K562 (cell line): ENCODE results near the gene ADM2. TPM values are rescaled to one million over a fixed set of nuclear protein-coding genes. Genes with fewer than 3 reads are reported as not detected.
A peak's percentile ranks its signal among the peaks of the same experiment; 100 is the strongest.

ENCODE experiments used
- ARNT ChIP-seq, 2 experiments: fragments of 450-650 bp; IDR thresholded peaks; 2 replicates each; pipeline ENCODE4 v1.6.1; 2016; ENCODE audit warnings: mild to moderate bottlenecking in 1 of 2
- CBFB ChIP-seq: sonication (generic); formaldehyde crosslinking; IDR thresholded peaks from 2 replicates; pipeline ENCODE4 v1.4.0; 2020; ENCODE audit warnings: mild to moderate bottlenecking, missing genetic modification reagents
- DACH1 ChIP-seq: fragments of 450-650 bp; IDR thresholded peaks from 2 replicates; pipeline ENCODE4 v1.6.1; 2018; ENCODE audit not compliant: partially characterized antibody
- MAX ChIP-seq: sonication (generic); formaldehyde crosslinking; IDR thresholded peaks from 2 replicates; pipeline ENCODE4 v1.9.0; 2022; ENCODE audit warnings: mild to moderate bottlenecking, missing genetic modification reagents
- MAZ ChIP-seq, 2 experiments: fragments of 450-650 bp in 1 of 2; sonication (generic) in 1 of 2; formaldehyde crosslinking; IDR thresholded peaks in 1 of 2; conservative IDR thresholded peaks in 1 of 2; 2 replicates each; pipeline versions ENCODE4 v1.4.0 to v1.5.0; 2020; ENCODE audit warnings: mild to moderate bottlenecking in 1 of 2, missing genetic modification reagents in 1 of 2
- POLR2B ChIP-seq: fragments of 450-650 bp; IDR thresholded peaks from 2 replicates; pipeline ENCODE4 v1.6.1; 2018; ENCODE audit warnings: low read depth; ENCODE audit not compliant: partially characterized antibody
- REST ChIP-seq, 2 experiments: fragments of 450-650 bp; formaldehyde crosslinking in 1 of 2; IDR thresholded peaks; 2 replicates each; pipeline versions ENCODE4 v1.4.0 to v1.6.1; 2014 to 2020; ENCODE audit warnings: mild to moderate bottlenecking in 2 of 2, borderline replicate concordance in 1 of 2, low read depth in 1 of 2
- RNF219 ChIP-seq: fragments of 250-450 bp; sonication (Bioruptor Pico); IDR thresholded peaks from 2 replicates; pipeline ENCODE4 v1.5.0; 2022; ENCODE audit warnings: mild to moderate bottlenecking
- SRF ChIP-seq, 2 experiments: fragments of 250-450, 450-650 bp in 1 of 2; sonication (Bioruptor Pico) in 1 of 2; sonication (generic) in 1 of 2; formaldehyde crosslinking; IDR thresholded peaks; 2 replicates each; pipeline versions ENCODE4 v1.5.0 to v1.5.1; 2020 to 2022; ENCODE audit warnings: mild to moderate bottlenecking in 1 of 2, missing genetic modification reagents in 1 of 2
- ZBTB12 ChIP-seq: fragments of 250-450 bp; sonication (Bioruptor Pico); IDR thresholded peaks from 2 replicates; pipeline ENCODE4 v1.4.0; 2020
- ZNF143 ChIP-seq: sonication (generic); formaldehyde crosslinking; IDR thresholded peaks from 2 replicates; pipeline ENCODE4 v1.9.0; 2022; ENCODE audit warnings: mild to moderate bottlenecking, missing genetic modification reagents
- ZNF316 ChIP-seq: fragments of 450-650 bp; IDR thresholded peaks from 2 replicates; pipeline ENCODE4 v1.6.1; 2016
- ZNF57 ChIP-seq: fragments of 450-650 bp; formaldehyde crosslinking; IDR thresholded peaks from 2 replicates; pipeline ENCODE4 v1.4.0; 2020; ENCODE audit warnings: mild to moderate bottlenecking, moderate library complexity
- ZNF75A ChIP-seq: fragments of 450-650 bp; formaldehyde crosslinking; IDR thresholded peaks from 2 replicates; pipeline ENCODE4 v1.4.0; 2020; ENCODE audit warnings: mild to moderate bottlenecking
- polyA plus RNA-seq, 8 experiments: library from polyadenylated mRNA; depleted of rRNA in 4 of 8; stranded (reverse) in 5 of 8; unstranded in 3 of 8; fragments of >200 nt; fragmentation: Nextera tagmentation in 2 of 8; fragmentation: Illumina TruSeq in 1 of 8; extraction: Ambion mirVana in 2 of 8; extraction: Trizol in 1 of 8; gene quantifications; 2 replicates each; pipeline versions ENCODE4 v1.2.1 to v1.2.3, GENCODE V29; 2011 to 2014; ENCODE audit warnings: inconsistent platforms in 1 of 8, missing spikeins in 1 of 8
- total RNA-seq, 7 experiments: library from RNA; depleted of rRNA in 6 of 7; stranded (reverse); fragments of >200 nt in 6 of 7; fragmentation: Illumina TruSeq in 2 of 7; extraction: Trizol in 2 of 7; gene quantifications; 2 replicates each; pipeline versions ENCODE4 v1.2.1 to v1.2.3, GENCODE V29; 2011 to 2021; ENCODE audit warnings: low replicate concordance in 1 of 7

Gene ADM2
- total and polyA plus RNA-seq, 9 of the 15 experiments (the other 6 are each of a cell fraction or from before 2014, with no cell fraction given) = 0.11 to 5.1 (median 0.38) TPM

- TF ChIP-seq SRF (CRISPR knock-in tag; IDR thresholded peaks at IDR 0.05) (0 out of 4 replicates have a peak, but pooled peaks of 1 of the 2 experiments have one; percentile 30), ZNF57 (no peak), CBFB (CRISPR knock-in tag) (no peak), ZNF316 (no peak), ARNT (IDR thresholded peaks at IDR 0.05) (no peak), REST (IDR thresholded peaks at IDR 0.05; ENCODE audit: borderline replicate concordance) (peak; percentile 41; the same call in 1 of the 2 replicates), REST (CRISPR knock-in tag; IDR thresholded peaks at IDR 0.05; ENCODE audit: low read depth) (no peak), POLR2B (no peak), RNF219 (CRISPR knock-in tag) (no peak), ZNF75A (no peak), DACH1 (no peak), MAX (CRISPR knock-in tag) (no peak; the same call in 1 of the 2 replicates), ZNF143 (CRISPR knock-in tag) (no peak), MAZ (CRISPR knock-in tag; conservative IDR thresholded peaks at IDR 0.05 in 1 of 2, IDR thresholded peaks at IDR 0.05 in 1 of 2) (no peak; a peak in 1 of 4 replicates), ZBTB12 (CRISPR knock-in tag) (0 out of 2 replicates have a peak, but pooled peaks have one; percentile 8)
These were observed 44.9 kb downstream of the ADM2 start (continued) for GRCh38 chr22:50526108-50526833.
